Measurements from ENCODE around the gene COL18A1. TPM values are rescaled to one million over a fixed set of nuclear protein-coding genes. Genes with fewer than 3 reads are reported as not detected.

The COL18A1 gene
- total RNA-seq, 1 experiment from 2014 or later = 77.0 TPM

GRCh38 chr21:45517249-45518065, 112.5 kb downstream of the COL18A1 start:
- BruUV-seq (replicated peaks) = no TSS peak
- Histone ChIP-seq H2AFZ (ENCODE audit: low read length) (no peak overlapping the region), H3K36me3 (ENCODE audit: low read depth, low read length) (peaks cover 47% of the 10 kb centered on the region), H4K20me1 (ENCODE audit: low read length) (no peaks in the 10 kb centered on the region), H3K4me3 (ENCODE audit: low read length) (no peak overlapping the region), H3K4me1 (ENCODE audit: insufficient read depth, low read length) (peaks cover 30% of the 10 kb centered on the region), H3K27ac (ENCODE audit: low read length) (no peak overlapping the region), H3K9ac (ENCODE audit: low read length) (no peak overlapping the region), H3K9me3 (ENCODE audit: low read length) (peaks cover 35% of the 10 kb centered on the region), H3K27me3 (ENCODE audit: low read length) (no peaks in the 10 kb centered on the region), H3F3A (ENCODE audit: low read length, unreplicated experiment) (no peaks in the 10 kb centered on the region), H3K4me2 (ENCODE audit: low read length) (no peak overlapping the region), H3K79me2 (ENCODE audit: low read length) (peaks cover 12% of the 10 kb centered on the region), H3K9me2 (replicated peaks; ENCODE audit: low read length) (no peaks in the 10 kb centered on the region)
- ATAC-seq (no peak), DNase-seq (no peak)
- ChIA-PET CTCF (no interaction called here), POLR2A (ENCODE audit: unreplicated experiment) (no interaction called here)
- intact Hi-C loops (cut with micrococcal nuclease) = no loop called here
- TF ChIP-seq EZH2 (IDR thresholded peaks at IDR 0.05; ENCODE audit: low read length, unreplicated experiment) = no peak
- no peak for TF ChIP-seq EZH2phosphoT487 (IDR thresholded peaks at IDR 0.05; ENCODE audit: borderline replicate concordance, low read length)
- no peak for TF ChIP-seq CTCF (conservative IDR thresholded peaks at IDR 0.05; ENCODE audit: low read depth, low read length)

GRCh38 chr21:45518742-45519141, 113.8 kb downstream of the COL18A1 start:
- ChIA-PET CTCF (no interaction called here), POLR2A (ENCODE audit: unreplicated experiment) (no interaction called here)
- no peak for TF ChIP-seq CTCF (conservative IDR thresholded peaks at IDR 0.05; ENCODE audit: low read depth, low read length)
- TF ChIP-seq EZH2phosphoT487 (IDR thresholded peaks at IDR 0.05; ENCODE audit: borderline replicate concordance, low read length) = no peak
- no peak for TF ChIP-seq EZH2 (IDR thresholded peaks at IDR 0.05; ENCODE audit: low read length, unreplicated experiment)
- ATAC-seq (no peak), DNase-seq (no peak)
- no peak overlapping the region for H3K9ac ChIP-seq (ENCODE audit: low read length)
- H3K9me2 ChIP-seq (replicated peaks; ENCODE audit: low read length) = no peaks in the 10 kb centered on the region
- no TSS peak for BruUV-seq (replicated peaks)
- H4K20me1 ChIP-seq (ENCODE audit: low read length) = no peaks in the 10 kb centered on the region
- no peak overlapping the region for H3K4me3 ChIP-seq (ENCODE audit: low read length)
- no peak overlapping the region for H3K4me2 ChIP-seq (ENCODE audit: low read length)
- peaks cover 19% of the 10 kb centered on the region for H3K4me1 ChIP-seq (ENCODE audit: insufficient read depth, low read length)
- peaks cover 35% of the 10 kb centered on the region for H3K9me3 ChIP-seq (ENCODE audit: low read length)
- no peak overlapping the region for H2AFZ ChIP-seq (ENCODE audit: low read length)
- intact Hi-C loops (cut with micrococcal nuclease) = no loop called here
- H3F3A ChIP-seq (ENCODE audit: low read length, unreplicated experiment) = no peaks in the 10 kb centered on the region
- H3K79me2 ChIP-seq (ENCODE audit: low read length) = peaks cover 12% of the 10 kb centered on the region
- H3K27ac ChIP-seq (ENCODE audit: low read length) = no peak overlapping the region
- no peaks in the 10 kb centered on the region for H3K27me3 ChIP-seq (ENCODE audit: low read length)
- peaks cover 60% of the 10 kb centered on the region for H3K36me3 ChIP-seq (ENCODE audit: low read depth, low read length)

GRCh38 chr21:45519182-45519581, 114.2 kb downstream of the COL18A1 start:
- TF ChIP-seq EZH2 (IDR thresholded peaks at IDR 0.05; ENCODE audit: low read length, unreplicated experiment) (no peak), EZH2phosphoT487 (IDR thresholded peaks at IDR 0.05; ENCODE audit: borderline replicate concordance, low read length) (no peak), CTCF (conservative IDR thresholded peaks at IDR 0.05; ENCODE audit: low read depth, low read length) (no peak)
- Histone ChIP-seq H3K27me3 (ENCODE audit: low read length) (no peaks in the 10 kb centered on the region), H3K36me3 (ENCODE audit: low read depth, low read length) (peaks cover 62% of the 10 kb centered on the region), H3F3A (ENCODE audit: low read length, unreplicated experiment) (no peaks in the 10 kb centered on the region), H3K27ac (ENCODE audit: low read length) (no peak overlapping the region), H3K4me1 (ENCODE audit: insufficient read depth, low read length) (peaks cover 14% of the 10 kb centered on the region), H2AFZ (ENCODE audit: low read length) (no peak overlapping the region), H3K9ac (ENCODE audit: low read length) (no peak overlapping the region), H4K20me1 (ENCODE audit: low read length) (no peaks in the 10 kb centered on the region), H3K4me3 (ENCODE audit: low read length) (no peak overlapping the region), H3K9me3 (ENCODE audit: low read length) (peaks cover 35% of the 10 kb centered on the region), H3K4me2 (ENCODE audit: low read length) (no peak overlapping the region), H3K79me2 (ENCODE audit: low read length) (peaks cover 12% of the 10 kb centered on the region), H3K9me2 (replicated peaks; ENCODE audit: low read length) (no peaks in the 10 kb centered on the region)
- intact Hi-C loops (cut with micrococcal nuclease) = no loop called here
- no peak for ATAC-seq
- CTCF ChIA-PET = no interaction called here
- no peak for DNase-seq
- no TSS peak for BruUV-seq (replicated peaks)
- POLR2A ChIA-PET (ENCODE audit: unreplicated experiment) = no interaction called here
